H1 (cell line): ENCODE data around the gene VAPB. TPM values are rescaled to one million over a fixed set of nuclear protein-coding genes. Genes with fewer than 3 reads are reported as not detected.

Experiments
- FOSL1 ChIP-seq: IDR thresholded peaks from 2 replicates; pipeline ENCODE4 v1.6.1; 2011; ENCODE audit warnings: mild to moderate bottlenecking, low read depth, low read length, moderate library complexity; ENCODE audit not compliant: insufficient read depth
- POU5F1 ChIP-seq: IDR thresholded peaks from 2 replicates; pipeline ENCODE4 v1.6.1; 2011; ENCODE audit warnings: low read depth, mild to moderate bottlenecking, low read length, moderate library complexity
- polyA plus RNA-seq, 7 experiments: library from polyadenylated mRNA; depleted of rRNA in 3 of 7; stranded (reverse) in 5 of 7; unstranded in 2 of 7; fragments of >200 nt in 5 of 7; fragments of 200-250 nt in 2 of 7; gene quantifications; 1 replicate in 5 of 7; 2 replicates in 1 of 7; 4 replicates in 1 of 7; pipeline versions ENCODE4 v1.2.1 to v1.2.3, GENCODE V29; 2011 to 2013; ENCODE audit warnings: missing spikeins in 2 of 7, mixed read lengths in 2 of 7
- total RNA-seq: library from RNA; stranded (reverse); fragmentation: NEBNext Ultra II Directional; extraction: Animal tissue kit (Norgen Biotek cat#: 25700); gene quantifications from 2 replicates; pipeline ENCODE4 v1.2.1, GENCODE V29; 2021
- TF ChIP-seq, protein P1 (sequence below): fragments of 300-600 bp; sonication (generic); IDR thresholded peaks from 2 replicates; pipeline ENCODE4 v1.7.1; 2012; ENCODE audit warnings: low read length, moderate library complexity, mild to moderate bottlenecking, inconsistent platforms; ENCODE audit not compliant: insufficient replicate concordance
- TF ChIP-seq, protein P2 (sequence below), 3 experiments: IDR thresholded peaks; 1 replicate in 2 of 3; 2 replicates in 1 of 3; pipeline versions ENCODE4 v1.5.1 to v1.6.1; 2011; ENCODE audit warnings: low read length in 3 of 3, mild to moderate bottlenecking in 3 of 3, inconsistent platforms in 2 of 3, low read depth in 1 of 3, moderate library complexity in 1 of 3; ENCODE audit not compliant: insufficient read depth in 1 of 3; ENCODE audit errors: control extremely low read depth in 1 of 3

The VAPB gene
- total and polyA plus RNA-seq, 2 of the 8 experiments (the other 6 are each of a cell fraction or from before 2014, with no cell fraction given) = 24.4 to 62.8 TPM

DNA sequence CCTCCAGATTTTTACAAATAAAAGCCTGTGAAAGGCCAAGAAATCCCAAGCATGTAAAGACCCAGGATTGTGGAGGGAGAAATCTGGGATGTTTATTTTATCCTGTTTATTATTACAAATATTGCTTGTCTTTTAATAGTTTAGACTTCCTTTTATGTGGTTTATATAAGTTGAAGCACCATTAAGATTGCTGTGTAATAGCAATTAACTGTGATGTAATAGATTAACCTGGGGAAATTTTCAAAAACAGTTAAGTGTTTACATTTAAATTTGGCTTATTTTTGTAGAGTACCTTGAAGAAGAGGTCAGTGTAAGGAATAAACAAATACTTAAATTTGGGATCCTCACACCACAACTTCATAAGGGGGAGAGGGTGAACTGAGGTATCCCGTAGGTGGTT, 27.0 kb downstream of the VAPB start (continued):
- TF ChIP-seq, protein P1, sequence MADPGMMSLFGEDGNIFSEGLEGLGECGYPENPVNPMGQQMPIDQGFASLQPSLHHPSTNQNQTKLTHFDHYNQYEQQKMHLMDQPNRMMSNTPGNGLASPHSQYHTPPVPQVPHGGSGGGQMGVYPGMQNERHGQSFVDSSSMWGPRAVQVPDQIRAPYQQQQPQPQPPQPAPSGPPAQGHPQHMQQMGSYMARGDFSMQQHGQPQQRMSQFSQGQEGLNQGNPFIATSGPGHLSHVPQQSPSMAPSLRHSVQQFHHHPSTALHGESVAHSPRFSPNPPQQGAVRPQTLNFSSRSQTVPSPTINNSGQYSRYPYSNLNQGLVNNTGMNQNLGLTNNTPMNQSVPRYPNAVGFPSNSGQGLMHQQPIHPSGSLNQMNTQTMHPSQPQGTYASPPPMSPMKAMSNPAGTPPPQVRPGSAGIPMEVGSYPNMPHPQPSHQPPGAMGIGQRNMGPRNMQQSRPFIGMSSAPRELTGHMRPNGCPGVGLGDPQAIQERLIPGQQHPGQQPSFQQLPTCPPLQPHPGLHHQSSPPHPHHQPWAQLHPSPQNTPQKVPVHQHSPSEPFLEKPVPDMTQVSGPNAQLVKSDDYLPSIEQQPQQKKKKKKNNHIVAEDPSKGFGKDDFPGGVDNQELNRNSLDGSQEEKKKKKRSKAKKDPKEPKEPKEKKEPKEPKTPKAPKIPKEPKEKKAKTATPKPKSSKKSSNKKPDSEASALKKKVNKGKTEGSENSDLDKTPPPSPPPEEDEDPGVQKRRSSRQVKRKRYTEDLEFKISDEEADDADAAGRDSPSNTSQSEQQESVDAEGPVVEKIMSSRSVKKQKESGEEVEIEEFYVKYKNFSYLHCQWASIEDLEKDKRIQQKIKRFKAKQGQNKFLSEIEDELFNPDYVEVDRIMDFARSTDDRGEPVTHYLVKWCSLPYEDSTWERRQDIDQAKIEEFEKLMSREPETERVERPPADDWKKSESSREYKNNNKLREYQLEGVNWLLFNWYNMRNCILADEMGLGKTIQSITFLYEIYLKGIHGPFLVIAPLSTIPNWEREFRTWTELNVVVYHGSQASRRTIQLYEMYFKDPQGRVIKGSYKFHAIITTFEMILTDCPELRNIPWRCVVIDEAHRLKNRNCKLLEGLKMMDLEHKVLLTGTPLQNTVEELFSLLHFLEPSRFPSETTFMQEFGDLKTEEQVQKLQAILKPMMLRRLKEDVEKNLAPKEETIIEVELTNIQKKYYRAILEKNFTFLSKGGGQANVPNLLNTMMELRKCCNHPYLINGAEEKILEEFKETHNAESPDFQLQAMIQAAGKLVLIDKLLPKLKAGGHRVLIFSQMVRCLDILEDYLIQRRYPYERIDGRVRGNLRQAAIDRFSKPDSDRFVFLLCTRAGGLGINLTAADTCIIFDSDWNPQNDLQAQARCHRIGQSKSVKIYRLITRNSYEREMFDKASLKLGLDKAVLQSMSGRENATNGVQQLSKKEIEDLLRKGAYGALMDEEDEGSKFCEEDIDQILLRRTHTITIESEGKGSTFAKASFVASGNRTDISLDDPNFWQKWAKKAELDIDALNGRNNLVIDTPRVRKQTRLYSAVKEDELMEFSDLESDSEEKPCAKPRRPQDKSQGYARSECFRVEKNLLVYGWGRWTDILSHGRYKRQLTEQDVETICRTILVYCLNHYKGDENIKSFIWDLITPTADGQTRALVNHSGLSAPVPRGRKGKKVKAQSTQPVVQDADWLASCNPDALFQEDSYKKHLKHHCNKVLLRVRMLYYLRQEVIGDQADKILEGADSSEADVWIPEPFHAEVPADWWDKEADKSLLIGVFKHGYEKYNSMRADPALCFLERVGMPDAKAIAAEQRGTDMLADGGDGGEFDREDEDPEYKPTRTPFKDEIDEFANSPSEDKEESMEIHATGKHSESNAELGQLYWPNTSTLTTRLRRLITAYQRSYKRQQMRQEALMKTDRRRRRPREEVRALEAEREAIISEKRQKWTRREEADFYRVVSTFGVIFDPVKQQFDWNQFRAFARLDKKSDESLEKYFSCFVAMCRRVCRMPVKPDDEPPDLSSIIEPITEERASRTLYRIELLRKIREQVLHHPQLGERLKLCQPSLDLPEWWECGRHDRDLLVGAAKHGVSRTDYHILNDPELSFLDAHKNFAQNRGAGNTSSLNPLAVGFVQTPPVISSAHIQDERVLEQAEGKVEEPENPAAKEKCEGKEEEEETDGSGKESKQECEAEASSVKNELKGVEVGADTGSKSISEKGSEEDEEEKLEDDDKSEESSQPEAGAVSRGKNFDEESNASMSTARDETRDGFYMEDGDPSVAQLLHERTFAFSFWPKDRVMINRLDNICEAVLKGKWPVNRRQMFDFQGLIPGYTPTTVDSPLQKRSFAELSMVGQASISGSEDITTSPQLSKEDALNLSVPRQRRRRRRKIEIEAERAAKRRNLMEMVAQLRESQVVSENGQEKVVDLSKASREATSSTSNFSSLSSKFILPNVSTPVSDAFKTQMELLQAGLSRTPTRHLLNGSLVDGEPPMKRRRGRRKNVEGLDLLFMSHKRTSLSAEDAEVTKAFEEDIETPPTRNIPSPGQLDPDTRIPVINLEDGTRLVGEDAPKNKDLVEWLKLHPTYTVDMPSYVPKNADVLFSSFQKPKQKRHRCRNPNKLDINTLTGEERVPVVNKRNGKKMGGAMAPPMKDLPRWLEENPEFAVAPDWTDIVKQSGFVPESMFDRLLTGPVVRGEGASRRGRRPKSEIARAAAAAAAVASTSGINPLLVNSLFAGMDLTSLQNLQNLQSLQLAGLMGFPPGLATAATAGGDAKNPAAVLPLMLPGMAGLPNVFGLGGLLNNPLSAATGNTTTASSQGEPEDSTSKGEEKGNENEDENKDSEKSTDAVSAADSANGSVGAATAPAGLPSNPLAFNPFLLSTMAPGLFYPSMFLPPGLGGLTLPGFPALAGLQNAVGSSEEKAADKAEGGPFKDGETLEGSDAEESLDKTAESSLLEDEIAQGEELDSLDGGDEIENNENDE = no peak
- TF ChIP-seq, protein P2, sequence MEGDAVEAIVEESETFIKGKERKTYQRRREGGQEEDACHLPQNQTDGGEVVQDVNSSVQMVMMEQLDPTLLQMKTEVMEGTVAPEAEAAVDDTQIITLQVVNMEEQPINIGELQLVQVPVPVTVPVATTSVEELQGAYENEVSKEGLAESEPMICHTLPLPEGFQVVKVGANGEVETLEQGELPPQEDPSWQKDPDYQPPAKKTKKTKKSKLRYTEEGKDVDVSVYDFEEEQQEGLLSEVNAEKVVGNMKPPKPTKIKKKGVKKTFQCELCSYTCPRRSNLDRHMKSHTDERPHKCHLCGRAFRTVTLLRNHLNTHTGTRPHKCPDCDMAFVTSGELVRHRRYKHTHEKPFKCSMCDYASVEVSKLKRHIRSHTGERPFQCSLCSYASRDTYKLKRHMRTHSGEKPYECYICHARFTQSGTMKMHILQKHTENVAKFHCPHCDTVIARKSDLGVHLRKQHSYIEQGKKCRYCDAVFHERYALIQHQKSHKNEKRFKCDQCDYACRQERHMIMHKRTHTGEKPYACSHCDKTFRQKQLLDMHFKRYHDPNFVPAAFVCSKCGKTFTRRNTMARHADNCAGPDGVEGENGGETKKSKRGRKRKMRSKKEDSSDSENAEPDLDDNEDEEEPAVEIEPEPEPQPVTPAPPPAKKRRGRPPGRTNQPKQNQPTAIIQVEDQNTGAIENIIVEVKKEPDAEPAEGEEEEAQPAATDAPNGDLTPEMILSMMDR (IDR thresholded peaks at IDR 0.05; ENCODE audit: control extremely low read depth in 1 of 3, insufficient read depth in 1 of 3, low read depth in 1 of 3, low read length in 3 of 3) = no peak
- no peak for TF ChIP-seq POU5F1
- TF ChIP-seq FOSL1 = no peak
- TF ChIP-seq, all 59 proteins: peak for 0
